HG02885 (cell line): Measurements from ENCODE around the gene ESYT3.
A peak's percentile ranks its signal among the peaks of the same experiment; 100 is the strongest.

Experiments
- ATAC-seq: cut with Tn5 transposase; IDR thresholded peaks from one replicate; pipeline ENCODE4 v1.9.1; 2021; ENCODE audit warnings: mild to moderate bottlenecking; ENCODE audit not compliant: unreplicated experiment, poor library complexity

ESYT3 gene, protein sequence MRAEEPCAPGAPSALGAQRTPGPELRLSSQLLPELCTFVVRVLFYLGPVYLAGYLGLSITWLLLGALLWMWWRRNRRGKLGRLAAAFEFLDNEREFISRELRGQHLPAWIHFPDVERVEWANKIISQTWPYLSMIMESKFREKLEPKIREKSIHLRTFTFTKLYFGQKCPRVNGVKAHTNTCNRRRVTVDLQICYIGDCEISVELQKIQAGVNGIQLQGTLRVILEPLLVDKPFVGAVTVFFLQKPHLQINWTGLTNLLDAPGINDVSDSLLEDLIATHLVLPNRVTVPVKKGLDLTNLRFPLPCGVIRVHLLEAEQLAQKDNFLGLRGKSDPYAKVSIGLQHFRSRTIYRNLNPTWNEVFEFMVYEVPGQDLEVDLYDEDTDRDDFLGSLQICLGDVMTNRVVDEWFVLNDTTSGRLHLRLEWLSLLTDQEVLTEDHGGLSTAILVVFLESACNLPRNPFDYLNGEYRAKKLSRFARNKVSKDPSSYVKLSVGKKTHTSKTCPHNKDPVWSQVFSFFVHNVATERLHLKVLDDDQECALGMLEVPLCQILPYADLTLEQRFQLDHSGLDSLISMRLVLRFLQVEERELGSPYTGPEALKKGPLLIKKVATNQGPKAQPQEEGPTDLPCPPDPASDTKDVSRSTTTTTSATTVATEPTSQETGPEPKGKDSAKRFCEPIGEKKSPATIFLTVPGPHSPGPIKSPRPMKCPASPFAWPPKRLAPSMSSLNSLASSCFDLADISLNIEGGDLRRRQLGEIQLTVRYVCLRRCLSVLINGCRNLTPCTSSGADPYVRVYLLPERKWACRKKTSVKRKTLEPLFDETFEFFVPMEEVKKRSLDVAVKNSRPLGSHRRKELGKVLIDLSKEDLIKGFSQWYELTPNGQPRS

DNA sequence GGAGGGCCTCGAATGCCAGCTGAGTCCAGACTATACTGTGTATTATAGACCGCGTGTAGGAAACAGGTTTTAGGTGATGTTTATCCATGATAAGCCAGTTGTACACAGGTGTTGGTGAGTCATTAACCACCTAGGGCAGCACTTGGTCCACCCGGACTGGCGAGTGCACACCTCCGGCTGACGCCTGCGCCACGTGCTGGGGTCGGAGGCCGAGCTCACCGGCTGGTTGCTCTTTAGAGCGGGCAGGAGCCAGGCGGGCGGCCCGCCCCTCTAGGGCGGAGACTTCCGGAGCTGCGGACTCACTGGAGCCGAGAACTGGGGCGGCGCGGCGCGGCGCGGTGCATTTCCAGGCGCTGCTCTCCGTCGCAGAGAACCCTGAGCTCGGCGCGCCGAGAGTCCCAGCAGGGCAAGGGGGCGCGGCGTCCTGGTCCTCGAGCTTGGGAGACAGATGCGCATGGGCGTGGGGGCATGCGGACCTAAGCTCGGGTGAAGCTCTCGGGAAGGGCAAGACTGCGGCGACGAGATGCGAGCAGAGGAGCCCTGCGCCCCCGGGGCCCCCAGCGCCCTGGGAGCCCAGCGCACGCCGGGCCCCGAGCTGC, at the start of gene ESYT3:
TSS of gene ESYT3 (plus strand) at position 341 of the 599 bp plus-strand sequence. CDS start at position 524, 183 bp downstream.
- ATAC-seq, result peak; percentile 55

DNA sequence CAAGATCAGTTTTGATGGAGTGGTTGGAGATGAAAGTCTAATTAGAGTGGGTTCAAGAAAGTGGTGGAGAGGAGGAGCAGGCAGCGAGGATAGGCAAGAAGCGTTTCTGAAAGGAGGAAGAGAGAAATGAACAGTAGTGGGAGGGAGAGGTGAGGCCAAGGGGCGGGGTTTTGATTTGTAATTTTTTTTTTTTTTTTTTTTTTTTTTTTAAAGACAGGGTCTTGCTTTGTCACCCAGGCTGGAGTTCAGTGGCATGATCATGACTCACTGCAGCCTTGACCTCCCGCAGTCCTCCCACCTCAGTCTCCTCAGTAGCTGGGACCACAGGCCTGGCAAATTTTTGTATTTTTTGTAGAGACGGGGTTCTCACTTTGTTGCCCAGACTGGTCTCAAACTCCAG, 49.4 kb upstream of the ESYT3 start:
- ATAC-seq, result no peak

DNA sequence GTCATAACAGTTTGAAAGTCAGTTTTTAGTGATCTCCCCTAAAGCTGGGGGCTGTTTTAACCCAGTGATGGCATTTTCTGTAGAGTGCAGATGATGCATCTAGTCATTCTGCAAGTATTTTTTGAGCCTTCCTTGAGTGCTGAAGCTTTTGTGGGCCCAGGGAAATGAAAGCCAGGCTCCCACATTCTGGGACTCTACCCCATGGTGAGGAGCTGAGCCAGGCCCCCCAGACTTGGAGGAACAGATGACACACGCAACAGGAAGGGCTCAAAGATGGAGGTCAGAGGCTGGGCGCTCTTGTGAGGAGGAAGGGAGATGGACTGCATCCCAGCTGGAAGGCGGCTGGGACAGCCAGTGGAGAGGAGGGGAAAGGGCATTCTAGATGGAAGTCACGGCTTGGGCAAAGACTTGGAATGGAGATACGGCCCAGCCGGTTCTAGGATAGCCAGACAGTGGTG, 45.2 kb upstream of the ESYT3 start:
- ATAC-seq, result no peak

DNA sequence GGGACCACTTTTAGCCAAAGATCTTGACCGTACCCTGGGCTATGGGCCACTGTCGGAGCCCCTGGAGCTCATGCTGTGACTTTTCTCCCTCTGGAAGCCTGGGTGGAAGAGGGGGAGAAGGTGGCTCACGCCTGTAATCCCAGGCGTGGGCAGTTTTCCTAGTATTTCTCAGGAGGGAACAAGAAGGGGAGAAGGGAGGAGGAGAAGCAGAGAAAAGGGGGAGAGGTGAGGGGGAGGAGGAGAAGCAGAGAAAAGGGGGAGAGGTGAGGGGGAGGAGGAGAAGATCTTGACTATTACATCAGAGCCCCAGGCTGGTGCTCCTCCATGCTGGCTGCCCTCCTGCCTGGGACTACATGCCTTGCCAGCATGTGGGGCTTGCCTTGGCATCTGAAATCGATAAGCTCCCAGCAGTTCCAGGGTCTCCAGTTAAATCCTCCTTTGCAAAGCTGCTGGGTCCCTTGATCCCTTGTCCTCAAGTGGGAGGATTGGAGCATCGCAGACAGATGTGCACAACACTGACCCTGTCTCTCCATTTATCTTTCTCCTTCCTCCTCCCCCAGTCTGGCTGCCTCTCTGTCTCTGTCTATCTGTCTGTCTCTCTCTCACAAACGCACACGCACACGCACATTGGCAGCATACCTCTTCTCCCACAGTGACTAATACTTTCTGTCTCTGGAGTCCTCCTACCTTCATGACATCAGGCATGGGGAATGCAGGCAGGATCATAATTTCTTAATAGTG, 44.4 kb upstream of the ESYT3 start:
- no peak for ATAC-seq

DNA sequence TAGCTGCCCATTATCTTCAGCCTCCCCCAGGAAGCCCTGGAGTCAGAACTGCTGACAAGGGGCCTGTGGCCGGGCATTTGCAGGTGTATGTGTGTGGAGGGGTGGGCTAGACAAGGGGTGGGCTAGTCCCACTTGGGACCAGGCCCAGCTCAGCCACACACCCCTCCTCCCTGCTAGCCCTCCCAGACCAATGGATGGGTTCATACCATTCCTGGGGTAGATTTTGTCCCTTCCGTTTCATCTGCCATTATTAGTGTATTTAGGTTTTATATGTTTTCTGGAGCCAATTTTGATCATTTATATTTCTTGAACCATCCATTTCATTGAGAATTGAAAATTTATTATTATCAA, 43.9 kb upstream of the ESYT3 start:
- ATAC-seq, result no peak

DNA sequence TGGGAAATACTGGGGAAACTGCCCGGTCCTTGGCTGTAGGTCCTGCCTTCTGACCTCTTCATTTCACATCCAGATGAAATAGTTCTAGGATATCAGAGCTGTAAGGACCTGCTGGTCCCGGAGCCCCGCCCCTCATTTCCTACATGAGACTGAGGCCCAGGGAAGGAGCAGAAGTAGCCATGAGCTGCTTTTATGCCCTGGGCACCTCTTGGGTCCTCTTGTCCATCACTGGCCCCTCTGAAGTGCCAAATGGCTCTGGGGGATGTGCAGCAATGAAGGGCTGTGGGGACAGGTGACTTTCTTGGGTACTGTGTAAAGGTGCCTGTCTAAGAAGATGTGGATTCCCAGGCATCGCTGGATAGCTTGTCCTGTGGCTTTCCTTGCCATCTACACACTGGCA, 40.3 kb upstream of the ESYT3 start:
- ATAC-seq, result no peak

DNA sequence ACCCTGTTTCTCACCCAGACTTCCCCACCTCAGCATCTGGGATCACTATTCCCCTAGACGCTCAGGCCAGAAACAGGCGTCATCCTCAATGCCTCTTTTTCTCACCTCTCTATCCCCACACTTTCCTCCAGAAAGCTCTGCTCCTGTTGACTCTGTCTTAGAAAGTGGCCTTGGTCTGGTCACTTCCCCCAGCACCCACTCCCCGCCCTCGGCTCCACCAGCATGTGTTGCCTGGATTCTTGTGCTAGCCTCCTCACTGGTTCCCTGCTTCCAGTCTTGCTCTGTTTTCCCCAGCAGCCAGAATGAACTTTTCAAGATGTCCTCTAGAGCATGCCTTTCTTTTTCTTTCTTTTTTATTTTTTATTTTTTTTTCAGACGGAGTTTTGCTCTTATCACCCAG, 39.7 kb upstream of the ESYT3 start:
- no peak for ATAC-seq

DNA sequence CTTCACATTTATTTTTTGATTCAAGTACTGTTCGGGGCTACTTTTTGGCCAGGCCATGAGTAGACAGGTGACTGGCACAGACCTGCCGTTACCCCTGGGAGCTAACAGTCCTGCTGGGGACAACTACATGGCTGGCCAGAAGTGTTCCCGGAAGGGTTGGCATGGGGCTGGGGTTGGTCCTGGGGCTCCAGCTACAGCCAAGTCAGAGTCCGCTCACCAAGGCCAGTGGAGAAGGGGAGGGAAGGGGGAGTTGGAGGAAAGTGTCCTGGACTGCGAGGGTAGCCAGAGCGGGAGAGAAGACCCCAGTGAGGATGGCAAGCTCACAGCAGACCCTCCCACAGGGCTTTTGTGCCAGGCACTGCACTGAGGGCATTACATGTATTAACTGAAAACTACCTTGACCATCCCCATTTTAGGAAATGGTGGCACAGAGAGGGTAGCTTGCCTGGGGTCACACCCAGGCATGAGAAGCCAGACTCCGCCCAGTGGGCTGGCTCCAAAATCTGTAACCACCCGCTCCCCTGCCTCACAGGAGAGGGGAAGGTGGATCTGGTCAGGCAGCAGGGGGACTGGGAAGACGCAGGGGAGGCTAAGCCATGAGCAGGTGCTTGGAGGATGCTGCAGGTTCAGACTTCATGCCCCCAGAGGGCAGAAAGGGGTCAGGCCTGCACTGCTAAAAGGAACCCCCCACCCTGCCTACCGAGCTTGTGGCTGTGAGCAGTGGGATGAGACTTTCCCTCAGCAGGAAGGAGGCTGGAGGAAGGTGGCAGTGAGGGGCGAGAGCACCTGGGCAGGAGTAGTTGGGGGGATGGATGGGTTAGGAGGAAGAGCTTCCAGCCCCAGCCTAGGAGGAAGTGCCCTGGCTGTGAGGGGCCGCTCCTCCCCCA, 38.3 kb upstream of the ESYT3 start:
- no peak for ATAC-seq

DNA sequence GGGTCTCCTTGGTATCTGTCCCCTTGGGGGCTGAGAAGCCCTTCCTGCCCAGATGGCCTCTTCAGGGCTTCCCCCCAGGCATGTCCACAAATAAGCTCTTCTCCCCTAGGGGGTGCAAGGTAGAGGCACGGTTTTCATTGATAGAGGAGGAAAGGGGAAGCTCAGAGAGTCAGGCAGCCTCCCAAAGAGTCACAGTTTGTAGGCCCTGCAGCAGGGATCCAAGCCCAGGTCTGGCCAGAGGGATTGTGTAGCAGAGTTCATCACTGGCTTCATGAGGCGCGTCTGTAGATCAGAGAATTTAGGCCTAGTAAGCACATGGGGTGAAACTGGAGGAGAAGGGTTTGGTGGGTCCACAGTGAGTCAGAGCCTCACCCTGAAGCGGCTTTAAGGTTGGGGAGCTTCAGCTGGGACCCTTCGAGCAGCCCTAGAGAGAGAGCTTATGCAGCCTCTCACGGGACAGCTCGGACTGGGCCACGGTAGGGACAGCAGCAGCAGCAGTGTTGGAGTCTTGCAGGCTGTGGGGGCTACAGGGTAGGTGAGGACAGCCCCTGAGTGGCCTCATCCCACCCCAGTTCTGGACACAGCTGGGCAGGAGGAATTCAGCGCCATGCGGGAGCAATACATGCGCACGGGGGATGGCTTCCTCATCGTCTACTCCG, 37.5 kb upstream of the ESYT3 start:
- ATAC-seq, result no peak

DNA sequence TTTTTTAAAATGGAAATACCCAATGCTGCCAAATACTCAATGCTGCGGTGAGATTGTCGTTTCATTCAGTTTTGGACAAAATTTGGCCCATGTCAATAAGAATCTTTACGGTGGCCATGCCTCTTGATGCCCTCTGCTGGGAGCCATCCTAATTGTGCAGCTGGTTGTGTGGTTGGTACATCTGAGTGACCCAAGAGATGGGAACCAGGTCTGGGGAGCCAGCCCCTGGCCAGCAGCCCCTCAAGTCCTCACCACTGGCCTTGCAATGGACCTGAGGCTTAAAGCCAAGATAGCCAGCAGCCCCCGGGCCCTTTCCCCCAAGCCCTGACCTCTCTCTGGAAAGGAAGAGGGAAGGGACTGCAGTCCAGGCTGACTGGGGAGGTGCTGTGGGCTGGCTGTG, 36.4 kb upstream of the ESYT3 start:
- ATAC-seq, result no peak

DNA sequence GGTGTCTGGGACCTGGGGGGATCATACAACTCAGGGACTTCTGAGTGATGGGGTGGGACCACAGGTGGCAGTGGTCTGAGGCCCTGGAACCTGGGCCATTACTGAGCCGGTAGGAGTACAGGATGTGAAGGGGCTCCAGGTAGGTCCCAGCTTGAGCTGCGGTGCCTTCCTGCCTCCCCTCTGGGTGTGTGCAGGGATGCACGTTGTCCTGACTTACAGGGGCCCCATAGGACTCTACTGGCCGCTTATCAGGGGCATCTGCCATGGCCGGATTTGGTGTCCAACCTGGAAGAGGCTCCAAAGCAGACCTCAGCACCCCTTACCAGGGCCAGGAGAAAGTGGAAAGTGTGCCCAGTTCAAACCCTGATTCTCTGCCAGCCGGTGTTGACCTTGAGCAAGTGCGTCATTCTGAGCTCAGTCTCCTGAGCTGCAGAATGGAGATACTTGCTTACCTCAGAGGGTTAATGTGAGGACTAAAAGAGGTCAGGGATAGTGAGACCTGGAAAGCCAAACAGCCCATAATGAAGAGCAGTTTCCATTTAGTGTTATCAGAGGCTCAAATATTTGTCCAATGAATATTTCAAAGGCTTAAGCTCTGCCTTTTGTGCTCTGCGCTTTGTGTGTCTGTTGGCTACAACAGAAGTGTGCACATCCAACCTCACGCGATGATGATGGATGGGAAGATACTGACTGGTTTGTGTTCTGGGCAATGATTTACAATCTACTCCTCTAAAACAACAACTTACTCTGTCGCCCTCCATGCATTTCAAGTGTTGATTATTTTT, 35.4 kb upstream of the ESYT3 start:
- ATAC-seq, result no peak

DNA sequence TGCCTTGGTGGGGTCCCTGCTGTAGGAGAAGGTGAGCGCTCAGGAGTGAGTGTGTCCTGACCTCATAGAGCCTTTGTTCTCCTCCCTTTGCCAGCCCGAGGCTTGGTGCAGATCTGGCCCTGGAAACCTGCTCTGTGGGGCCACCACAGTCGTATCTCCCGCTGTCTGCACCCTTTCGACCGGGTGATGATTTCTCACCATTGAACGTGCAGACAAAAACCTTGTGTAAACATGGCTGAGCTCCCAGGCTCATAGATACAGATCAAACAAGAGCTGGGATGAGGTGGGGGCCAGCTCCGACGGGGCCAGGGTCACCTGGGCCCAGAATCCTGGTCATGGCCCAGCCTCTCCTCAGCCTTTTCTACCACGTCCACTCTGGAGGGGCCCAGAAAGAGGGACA, 34.6 kb upstream of the ESYT3 start:
- no peak for ATAC-seq

DNA sequence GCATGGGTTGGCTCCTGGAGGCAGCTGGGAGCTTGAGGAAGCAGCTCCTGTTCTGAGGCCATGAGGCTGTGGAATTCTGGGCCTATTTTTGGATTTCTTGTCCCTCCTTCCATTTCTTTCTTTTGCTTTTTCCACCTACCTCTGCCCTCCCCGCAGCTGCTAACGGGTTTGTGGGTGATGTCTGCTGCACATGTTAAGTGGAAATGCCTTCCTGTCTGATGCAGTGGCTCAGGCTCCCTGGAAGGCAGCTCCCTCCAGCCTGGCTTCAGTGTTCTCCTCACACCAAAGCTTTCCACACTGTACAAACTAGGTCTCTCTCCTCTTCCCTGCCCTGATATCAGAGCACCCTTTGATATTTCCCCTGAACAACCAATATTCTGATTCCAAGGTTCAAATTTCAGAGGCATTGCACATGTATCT, 33.8 kb upstream of the ESYT3 start:
- ATAC-seq, result no peak

DNA sequence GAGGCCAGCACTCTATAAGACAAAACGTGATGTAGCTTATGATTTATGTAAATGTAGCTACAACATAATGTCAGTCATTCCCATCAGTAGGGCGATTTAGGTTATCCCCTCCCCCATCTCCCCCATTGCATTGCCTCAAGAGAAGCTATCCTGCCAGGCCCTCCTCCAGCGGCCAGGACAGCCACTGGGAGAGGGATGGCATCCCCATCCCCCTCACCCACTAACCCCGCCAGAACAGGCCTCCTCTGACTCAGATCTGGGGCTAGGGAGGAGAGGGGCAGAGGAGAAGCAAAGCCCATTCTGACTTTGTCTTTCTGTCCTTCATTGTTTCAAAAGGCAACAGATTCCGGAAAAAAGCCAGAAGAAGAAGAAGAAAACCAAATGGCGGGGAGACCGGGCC, 32.6 kb upstream of the ESYT3 start:
- no peak for ATAC-seq

DNA sequence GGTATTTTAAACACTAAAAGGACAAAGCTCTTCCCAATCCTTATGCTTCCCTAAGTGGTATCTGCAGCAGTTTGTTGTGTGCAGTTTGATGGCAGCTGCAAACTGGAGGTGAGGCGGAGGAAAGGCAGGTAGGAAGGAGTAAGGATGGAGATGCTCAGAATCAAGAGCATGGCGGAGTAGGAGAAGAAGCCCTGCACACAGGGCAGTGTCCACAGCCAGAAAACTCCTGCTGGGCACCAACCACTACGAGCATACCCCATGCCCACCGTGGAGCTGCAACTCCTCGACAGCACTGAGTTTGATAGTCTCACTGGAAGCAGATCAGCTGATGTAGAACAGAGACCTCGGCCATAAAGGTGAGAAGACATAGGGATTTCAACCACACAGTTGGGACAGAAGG, 30.3 kb upstream of the ESYT3 start:
- no peak for ATAC-seq

DNA sequence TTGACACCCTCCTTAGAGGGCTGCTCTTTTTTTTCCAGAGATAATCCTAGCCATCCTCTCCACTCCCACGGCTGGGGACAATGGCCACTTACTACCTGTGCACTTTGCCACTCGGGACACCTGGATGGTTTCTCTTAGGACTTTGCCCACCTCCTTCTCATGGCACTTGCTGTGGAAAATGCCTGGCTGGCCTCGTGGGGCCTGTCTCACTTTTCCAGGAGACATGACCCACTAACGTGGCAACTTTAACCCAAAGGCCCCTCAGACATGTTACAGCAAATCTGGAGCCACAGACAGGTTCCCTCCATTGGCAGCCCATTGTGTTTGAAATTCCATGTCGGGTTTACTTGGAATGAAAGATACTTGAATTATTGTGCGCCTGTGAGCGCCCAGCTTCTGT, 29.4 kb upstream of the ESYT3 start:
- ATAC-seq, result no peak

DNA sequence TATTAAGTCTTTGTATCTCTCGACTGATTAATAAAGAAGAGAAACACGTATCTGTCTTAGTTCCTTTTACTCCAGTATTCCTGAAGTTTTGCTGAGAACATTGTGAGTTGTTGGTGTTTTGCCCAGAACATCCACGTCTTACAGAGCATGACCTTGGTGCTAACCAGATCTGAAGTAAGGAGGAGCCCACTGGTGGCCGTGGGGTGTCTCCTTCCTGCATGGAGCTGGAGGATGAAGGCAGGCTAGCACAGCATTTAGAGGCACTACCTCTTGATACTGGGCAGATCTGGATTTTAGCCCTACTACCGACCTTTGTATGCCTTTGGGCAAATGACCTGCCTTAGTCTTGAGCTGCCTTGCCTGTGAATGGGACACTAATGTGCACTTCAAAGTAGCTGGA, 28.9 kb upstream of the ESYT3 start:
- no peak for ATAC-seq

DNA sequence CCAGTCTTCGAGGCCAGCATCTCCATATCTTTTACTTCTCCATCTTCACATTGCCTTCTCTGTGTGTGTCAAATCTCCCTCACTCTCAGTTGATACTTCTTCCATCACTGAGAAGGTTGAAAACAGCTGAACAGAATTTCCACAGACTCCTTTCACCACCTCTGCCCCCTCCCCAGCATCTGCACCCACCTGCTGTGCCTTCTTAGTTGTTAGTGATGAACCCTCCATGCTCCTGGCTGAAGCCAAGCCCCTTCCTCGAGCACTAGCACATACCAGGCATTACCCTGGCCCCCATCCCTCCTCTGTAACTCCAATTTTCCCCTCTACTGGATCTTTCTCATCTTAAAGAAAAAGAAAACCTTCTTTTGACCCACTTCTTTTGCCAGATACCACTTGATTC, 27.8 kb upstream of the ESYT3 start:
- no peak for ATAC-seq
